GM12878 (cell line): ENCODE results near the gene MORN2. TPM values are rescaled to one million over a fixed set of nuclear protein-coding genes. Genes with fewer than 3 reads are reported as not detected.

Source experiments
- ATAC-seq: fragments of 200-7000 bp; cut with Tn5 transposase; 3 replicates; pipeline ENCODE4 v1.9.1; 2020; ENCODE audit warnings: mild to moderate bottlenecking, moderate library complexity
- Bru-seq: library from RNA; stranded (reverse); fragments of 400-500 nt; gene quantifications from one replicate; lab custom pipeline; 2021; lab: Mats Ljungman, UMichigan
- BruChase-seq, 2 experiments: library from RNA; stranded (reverse); fragments of 400-500 nt; gene quantifications; one replicate each; lab custom pipeline; 2021; lab: Mats Ljungman, UMichigan
- BruUV-seq: library from RNA; stranded (reverse); fragments of 400-500 nt; replicated peaks from 2 replicates; lab custom pipeline; 2021; lab: Mats Ljungman, UMichigan
- CTCF ChIA-PET: fragments of 300-600 bp; sonication (Branson Sonifier 250); formaldehyde crosslinking; extraction: SDS; loops from one replicate; lab custom pipeline; 2021; ENCODE audit warnings: inconsistent platforms; lab: Yijun Ruan, JAX
- POLR2A ChIA-PET: fragments of 350-600 bp; formaldehyde crosslinking; extraction: SDS; loops from one replicate; lab custom pipeline; 2021; ENCODE audit warnings: inconsistent platforms; lab: Charles Lee
- RAD21 ChIA-PET: fragments of 300-600 bp; sonication (Branson Sonifier 250); formaldehyde crosslinking; loops from one replicate; lab custom pipeline; 2023; ENCODE audit warnings: antibody characterized with exemption; ENCODE audit not compliant: unreplicated experiment; lab: Charles Lee
- SMC1A ChIA-PET: fragments of 300-600 bp; sonication (Branson Sonifier 250); formaldehyde crosslinking; loops from one replicate; lab custom pipeline; 2023; ENCODE audit not compliant: unreplicated experiment, uncharacterized antibody; lab: Charles Lee
- DNase-seq: peaks from one replicate; pipeline ENCODE4 v3.0.0-alpha.2; 2011; ENCODE audit warnings: low read depth, low spot score
- FAIRE-seq: peaks from 3 replicates; lab custom pipeline; 2011; peaks lifted over from hg19 to GRCh38; lab: Jason Lieb, UNC
- H2AFZ ChIP-seq: 2 replicates; pipeline ENCODE4 v1.6.0; 2011; ENCODE audit warnings: low read depth, low read length, control low read depth; ENCODE audit not compliant: control insufficient read depth
- H3K27ac ChIP-seq: 2 replicates; pipeline ENCODE4 v1.5.1; 2011; ENCODE audit warnings: control low read depth; ENCODE audit not compliant: control insufficient read depth, insufficient read depth
- H3K27me3 ChIP-seq, 2 experiments: replicated peaks in 1 of 2; 2 replicates each; pipeline versions ENCODE4 v1.6.0 to v1.6.1; 2011; ENCODE audit warnings: low read length in 1 of 2; ENCODE audit not compliant: control insufficient read depth in 2 of 2, insufficient read depth in 2 of 2
- H3K36me3 ChIP-seq, 2 experiments: 2 replicates each; pipeline ENCODE4 v1.5.1; 2011; ENCODE audit warnings: low read length in 1 of 2; ENCODE audit not compliant: control insufficient read depth in 2 of 2, insufficient read depth in 2 of 2
- H3K4me1 ChIP-seq: 2 replicates; pipeline ENCODE4 v1.6.1; 2011; ENCODE audit warnings: mild to moderate bottlenecking, low read length, moderate library complexity, mixed read lengths; ENCODE audit not compliant: control insufficient read depth, insufficient read depth
- H3K4me2 ChIP-seq: 2 replicates; pipeline ENCODE4 v1.6.0; 2011; ENCODE audit warnings: control low read depth; ENCODE audit not compliant: control insufficient read depth, insufficient read depth
- H3K4me3 ChIP-seq: fragments of 200-600 bp; sonication (generic); 2 replicates; pipeline ENCODE4 v1.5.1; 2016
- H3K79me2 ChIP-seq: 2 replicates; pipeline ENCODE4 v1.6.0; 2011; ENCODE audit warnings: low read length; ENCODE audit not compliant: control insufficient read depth, insufficient read depth
- H3K9ac ChIP-seq: 2 replicates; pipeline ENCODE4 v1.8.0; 2011; ENCODE audit warnings: low read length, control low read depth, mixed read lengths; ENCODE audit not compliant: control insufficient read depth, insufficient read depth
- H3K9me3 ChIP-seq: replicated peaks from 3 replicates; pipeline ENCODE4 v1.5.1; 2011; ENCODE audit warnings: mild to moderate bottlenecking, low read length; ENCODE audit not compliant: control insufficient read depth, insufficient read depth
- H4K20me1 ChIP-seq: 2 replicates; pipeline ENCODE4 v1.6.0; 2011; ENCODE audit not compliant: control insufficient read depth, insufficient read depth
- BMI1 ChIP-seq: fragments of 450-650 bp; IDR thresholded peaks from 2 replicates; pipeline ENCODE4 v1.6.1; 2016; ENCODE audit warnings: mild to moderate bottlenecking, moderate library complexity, borderline replicate concordance
- CHD1 ChIP-seq: IDR thresholded peaks from 2 replicates; pipeline ENCODE4 v1.6.1; 2012; ENCODE audit warnings: low read depth, low read length, improper control_type of control experiment
- FOXK2 ChIP-seq: fragments of 450-650 bp; IDR thresholded peaks from 2 replicates; pipeline ENCODE4 v1.6.1; 2017; ENCODE audit warnings: mild to moderate bottlenecking, moderate library complexity
- IRF4 ChIP-seq: IDR thresholded peaks from 2 replicates; pipeline ENCODE4 v1.6.1; 2011; ENCODE audit warnings: low read depth, low read length
- LARP7 ChIP-seq: fragments of 450-650 bp; IDR thresholded peaks from 2 replicates; pipeline ENCODE4 v1.6.1; 2017; ENCODE audit warnings: mild to moderate bottlenecking
- NFIC ChIP-seq: IDR thresholded peaks from 2 replicates; pipeline ENCODE4 v1.6.1; 2012; ENCODE audit warnings: low read depth, mild to moderate bottlenecking, inconsistent platforms, low read length, moderate library complexity
- NFXL1 ChIP-seq: fragments of 450-650 bp; IDR thresholded peaks from 2 replicates; pipeline ENCODE4 v1.6.1; 2017; ENCODE audit warnings: antibody characterized with exemption, mild to moderate bottlenecking, borderline replicate concordance
- NKRF ChIP-seq: fragments of 450-650 bp; conservative IDR thresholded peaks from 2 replicates; pipeline ENCODE4 v1.6.1; 2017; ENCODE audit warnings: mild to moderate bottlenecking, moderate library complexity
- NR2C1 ChIP-seq: fragments of 450-650 bp; IDR thresholded peaks from 2 replicates; pipeline ENCODE4 v1.6.1; 2017; ENCODE audit warnings: antibody characterized with exemption, mild to moderate bottlenecking, moderate library complexity
- NR2C2 ChIP-seq: IDR thresholded peaks from 2 replicates; pipeline ENCODE4 v1.6.1; 2011; ENCODE audit warnings: borderline replicate concordance, low read depth; ENCODE audit not compliant: control insufficient read depth, insufficient read length
- RELA ChIP-seq: fragments of 450-650 bp; IDR thresholded peaks from 2 replicates; pipeline ENCODE4 v1.8.0; 2014; ENCODE audit warnings: borderline replicate concordance; ENCODE audit not compliant: partially characterized antibody
- RELB ChIP-seq: fragments of 450-650 bp; IDR thresholded peaks from 2 replicates; pipeline ENCODE4 v1.6.1; 2017; ENCODE audit warnings: low read depth, mild to moderate bottlenecking, moderate library complexity
- SMARCA5 ChIP-seq: fragments of 450-650 bp; IDR thresholded peaks from 2 replicates; pipeline ENCODE4 v1.6.1; 2017; ENCODE audit warnings: mild to moderate bottlenecking
- SPI1 ChIP-seq: IDR thresholded peaks from 2 replicates; pipeline ENCODE4 v1.6.1; 2011; ENCODE audit warnings: low read depth, mild to moderate bottlenecking, low read length, moderate library complexity, borderline replicate concordance; ENCODE audit not compliant: insufficient read depth
- WGBS: methylation state at CpG from one replicate; pipeline ENCODE4 v1.1.6; 2016; ENCODE audit warnings: low lambda C conversion rate; ENCODE audit not compliant: insufficient replicate concordance, insufficient coverage; ENCODE audit errors: missing lambda C conversion rate; 5-methylcytosine and 5-hydroxymethylcytosine counted together
- in situ Hi-C: fragments of 300-500 bp; cut with MboI; formaldehyde crosslinking; loops from 9 replicates; pipeline ENCODE4 v1.14.3; 2018; ENCODE audit warnings: mixed read lengths
- intact Hi-C: fragments of 100-400 bp; cut with micrococcal nuclease; formaldehyde crosslinking; loops from one replicate; pipeline ENCODE4 v1.14.2; 2022; ENCODE audit not compliant: unreplicated experiment
- long read RNA-seq, 2 experiments: library from polyadenylated mRNA; unstranded; transcript quantifications; one replicate each; pipeline ENCODE4 v2.0.0, GENCODE V29; 2019 to 2020
- polyA minus RNA-seq, 3 experiments: library from RNA; depleted of rRNA, polyadenylated mRNA; stranded (reverse); fragments of >200 nt; gene quantifications; 2 replicates each; pipeline ENCODE4 v1.2.3, GENCODE V29; 2011
- polyA plus RNA-seq, 11 experiments: library from polyadenylated mRNA; depleted of rRNA in 4 of 11; unstranded in 6 of 11; stranded (reverse) in 5 of 11; fragments of >200 nt; fragmentation: Nextera tagmentation in 4 of 11; fragmentation: Illumina TruSeq in 1 of 11; extraction: Ambion mirVana in 4 of 11; extraction: Trizol in 1 of 11; gene quantifications; 1 replicate in 1 of 11; 2 replicates in 10 of 11; pipeline versions ENCODE4 v1.2.1 to v1.2.3, GENCODE V29; 2011 to 2016; ENCODE audit warnings: inconsistent platforms in 2 of 11, missing spikeins in 2 of 11, low read depth in 1 of 11
- total RNA-seq, 4 experiments: library from RNA; depleted of rRNA in 3 of 4; stranded (reverse); fragments of >200 nt in 3 of 4; fragmentation: Illumina TruSeq in 1 of 4; extraction: Trizol in 1 of 4; gene quantifications; 2 replicates each; pipeline versions ENCODE4 v1.2.1 to v1.2.3, GENCODE V29; 2013 to 2021
- TF ChIP-seq, protein P1 (sequence below): IDR thresholded peaks from 2 replicates; pipeline ENCODE4 v1.6.1; 2012; ENCODE audit warnings: low read depth, low read length, improper control_type of control experiment

MORN2 gene
- total RNA-seq (2013; cell fraction: nucleolus; rRNA removed), result 1.6 TPM in 1 of 2 replicates, not detected in the other
- 2.8 and 4.4 TPM in 2 replicates for total RNA-seq (2014; rRNA removed)
- total RNA-seq (2014; rRNA removed; fragmentation: Illumina TruSeq; extraction: Trizol), result 7.6 and 8.4 TPM in 2 replicates
- 2.3 and 3.5 TPM in 2 replicates for total RNA-seq (2021)
- 7.1 TPM for polyA plus RNA-seq (2011; ENCODE audit: low read depth)
- 6.8 and 12.2 TPM in 2 replicates for polyA plus RNA-seq (2011; rRNA removed)
- 2.3 and 2.8 TPM in 2 replicates for polyA plus RNA-seq (2011; cell fraction: cytosol; rRNA removed)
- 1.7 and 2.1 TPM in 2 replicates for polyA plus RNA-seq (2011; cell fraction: nucleus; rRNA removed)
- polyA plus RNA-seq (2012), result 7.3 and 12.1 TPM in 2 replicates
- polyA plus RNA-seq (2014; fragmentation: Illumina TruSeq; extraction: Trizol), result 7.6 and 9.1 TPM in 2 replicates
- 10 to 100 TPM; 18.7 to 19.2 TPM for polyA plus RNA-seq (2014; fragmentation: Nextera tagmentation; extraction: Ambion mirVana)
- polyA plus RNA-seq (2014; rRNA removed), result 4.5 and 7.6 TPM in 2 replicates
- polyA plus RNA-seq (2016; fragmentation: Nextera tagmentation; extraction: Ambion mirVana), result 10 to 100 TPM; 19.0 to 26.9 TPM
- 1.9 and 2.2 TPM in 2 replicates for polyA minus RNA-seq (2011; rRNA and poly(A)+ RNA removed)
- 1.5 and 2.1 TPM in 2 replicates for polyA minus RNA-seq (2011; cell fraction: cytosol; rRNA and poly(A)+ RNA removed)
- polyA minus RNA-seq (2011; cell fraction: nucleus; rRNA and poly(A)+ RNA removed), result not detected in 2 replicates
- Bru-seq, nascent RNA, result percentile 47 among the genes with signal in this experiment
- percentile 39 among the genes with signal in this experiment for BruChase-seq, experiment 1, labeled RNA remaining after a 6-hour chase
- BruChase-seq, experiment 2, labeled RNA remaining after a 2-hour chase, result percentile 34 among the genes with signal in this experiment
- long read RNA-seq, experiment 1, transcript MORN2-201 (5 exons, 739 nt), result major isoform, 7 of 7 reads
- long read RNA-seq, experiment 1, partial matches to known transcripts, result 0 of 7 reads
- long read RNA-seq, experiment 1, other reads (novel, unspliced or antisense), result 0 of 7 reads
- long read RNA-seq, experiment 2, transcript MORN2-201 (5 exons, 739 nt), result major isoform, 16 of 17 reads
- long read RNA-seq, experiment 2, partial matches to known transcripts, result 0 of 17 reads
- long read RNA-seq, experiment 2, other reads (novel, unspliced or antisense), result 0 of 17 reads

DNA sequence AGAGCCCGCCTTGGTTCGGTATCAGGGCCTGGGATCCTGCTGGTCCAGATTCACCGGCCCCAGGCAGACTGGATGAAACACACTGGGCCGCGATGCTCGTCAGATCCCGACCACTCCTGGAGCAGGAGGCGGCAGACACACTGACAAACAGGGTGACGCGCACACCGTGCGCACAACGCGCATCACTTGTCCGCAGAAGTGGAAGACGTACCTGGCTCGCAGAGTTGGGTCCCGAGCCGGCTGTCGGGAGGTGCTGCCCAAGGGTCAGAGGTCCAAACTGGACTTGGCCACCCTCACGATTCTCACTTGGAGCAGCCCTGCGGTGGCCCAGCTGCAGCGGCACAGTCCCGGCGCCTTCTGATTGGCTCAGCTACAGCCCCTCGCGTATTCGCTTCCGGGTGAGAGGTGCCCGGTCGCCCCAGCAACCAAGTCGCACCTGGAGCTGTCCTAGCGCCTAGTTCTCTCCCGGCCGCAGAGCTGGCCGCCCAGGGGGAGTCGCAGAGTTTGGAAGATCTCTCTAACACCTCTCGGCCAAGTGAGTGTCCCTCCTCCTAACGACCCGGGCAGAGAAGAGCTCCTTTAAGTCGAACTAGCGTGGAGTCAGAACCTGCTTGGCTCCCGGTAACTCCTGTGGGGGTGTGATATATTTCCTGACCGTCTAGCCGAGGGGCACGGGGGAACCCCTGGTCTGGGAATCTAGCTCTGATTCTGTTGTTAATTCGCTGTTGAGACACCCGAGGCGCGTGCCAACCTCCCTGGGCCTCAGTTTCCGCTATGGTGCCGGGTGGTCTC lies at the start of gene MORN2, which contains the start of gene DHX57:
Gene MORN2 (plus strand): TSS at position 401 of the 792 bp plus-strand sequence.
Gene DHX57 (minus strand): TSS at position 359 of the 792 bp plus-strand sequence. CDS start 7,529 bp downstream, outside the sequence.
- ChIA-PET SMC1A (interaction anchor here (0.6 to 2.2 kb wide), 2 partner anchors 25 to 294 kb away, joined by 3 to 7 read pairs; no protein-coding TSS in a partner anchor), CTCF (no interaction called here), POLR2A (interaction anchor here (1.2 to 1.4 kb wide), 3 partner anchors 11 to 244 kb away, joined by 3 to 4 read pairs (median 3); no protein-coding TSS in a partner anchor), RAD21 (no interaction called here)
- Histone ChIP-seq H3K4me2 (peak within 1 kb of the TSS; percentile 89), H3K4me3 (peak within 1 kb of the TSS; percentile 93), H3K27me3 (no peaks in the 10 kb centered on the region), H3K27ac (peak within 1 kb of the TSS; percentile 7; the same call in 1 of the 2 replicates), H3K9ac (peak within 1 kb of the TSS; percentile 73), H4K20me1 (no peaks in the 10 kb centered on the region), H2AFZ (peak within 1 kb of the TSS; percentile 95), H3K79me2 (peaks cover 7% of the 10 kb centered on the region), H3K36me3 (no peaks in the 10 kb centered on the region), H3K9me3 (no peaks in the 10 kb centered on the region; the same call in 2 of the 3 replicates), H3K4me1 (no peaks in the 10 kb centered on the region)
- in situ Hi-C loops (no loop called here), intact Hi-C loops (no loop called here)
- ATAC-seq (peak; percentile 100), FAIRE-seq (peak; percentile 97), DNase-seq (peak; percentile 28)
- WGBS, result 7% methylated on average over 51 of the region's 52 CpGs
- no TSS peak for BruUV-seq
- TF ChIP-seq FOXK2, result peak; percentile 95
- peak; percentile 83; the same call in 1 of the 2 replicates for TF ChIP-seq NKRF
- TF ChIP-seq CHD1, result peak; percentile 91; the same call in 1 of the 2 replicates
- TF ChIP-seq, protein P1, sequence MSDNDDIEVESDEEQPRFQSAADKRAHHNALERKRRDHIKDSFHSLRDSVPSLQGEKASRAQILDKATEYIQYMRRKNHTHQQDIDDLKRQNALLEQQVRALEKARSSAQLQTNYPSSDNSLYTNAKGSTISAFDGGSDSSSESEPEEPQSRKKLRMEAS, result peak; percentile 62; the same call in 1 of the 2 replicates
- 0 out of 2 replicates have a peak, but pooled peaks have one; percentile 32 for TF ChIP-seq SMARCA5
- TF ChIP-seq LARP7, result peak; percentile 67; the same call in 1 of the 2 replicates
- TF ChIP-seq RELB, result peak; percentile 79
- TF ChIP-seq NFXL1, result no peak
- peak; percentile 98 for TF ChIP-seq NR2C1
- peak; percentile 90 for TF ChIP-seq NR2C2
- peak; percentile 49 for TF ChIP-seq RELA
- peak; percentile 94 for TF ChIP-seq BMI1
- no peak for TF ChIP-seq NFIC
- TF ChIP-seq SPI1, result no peak
- TF ChIP-seq IRF4, result peak; percentile 39; the same call in 1 of the 2 replicates
